HEK293T (cell line): ENCODE measurements around the gene PTRH1.

Experiments
- FOXK2 ChIP-seq: fragments of 450-650 bp; IDR thresholded peaks from 2 replicates; pipeline ENCODE4 v1.6.1; 2016; ENCODE audit warnings: mild to moderate bottlenecking
- FOXM1 ChIP-seq: fragments of 450-650 bp; IDR thresholded peaks from 2 replicates; pipeline ENCODE4 v1.6.1; 2017; ENCODE audit warnings: mild to moderate bottlenecking, borderline replicate concordance
- NFRKB ChIP-seq: fragments of 450-650 bp; IDR thresholded peaks from 2 replicates; pipeline ENCODE4 v1.6.1; 2016; ENCODE audit warnings: mild to moderate bottlenecking, moderate library complexity
- SP1 ChIP-seq: fragments of 450-650 bp; IDR thresholded peaks from 2 replicates; pipeline ENCODE4 v1.6.1; 2017

- no peak for TF ChIP-seq SP1
- TF ChIP-seq NFRKB: no peak
- no peak for TF ChIP-seq FOXK2
- no peak for TF ChIP-seq FOXM1
Measured at GRCh38 chr9:127755061-127756060, 39.9 kb upstream of the PTRH1 start.
